Activated CD8-positive, alpha-beta memory T cell treated with anti-CD3 and anti-CD28 coated beads, Interleukin-2, amount 50 U/mL, for 24 hours (primary cell): ENCODE results near the gene LRRC8C.

Source experiments
- DNase-seq: peaks from one replicate; pipeline ENCODE4 v3.0.0-alpha.2; 2020; ENCODE audit errors: extremely low read depth

The LRRC8C gene

GRCh38 chr1:89671775-89672488 is 39.0 kb downstream of the LRRC8C start:
- no peak for DNase-seq

GRCh38 chr1:89672489-89673183 is 39.7 kb downstream of the LRRC8C start:
- no peak for DNase-seq

DNA sequence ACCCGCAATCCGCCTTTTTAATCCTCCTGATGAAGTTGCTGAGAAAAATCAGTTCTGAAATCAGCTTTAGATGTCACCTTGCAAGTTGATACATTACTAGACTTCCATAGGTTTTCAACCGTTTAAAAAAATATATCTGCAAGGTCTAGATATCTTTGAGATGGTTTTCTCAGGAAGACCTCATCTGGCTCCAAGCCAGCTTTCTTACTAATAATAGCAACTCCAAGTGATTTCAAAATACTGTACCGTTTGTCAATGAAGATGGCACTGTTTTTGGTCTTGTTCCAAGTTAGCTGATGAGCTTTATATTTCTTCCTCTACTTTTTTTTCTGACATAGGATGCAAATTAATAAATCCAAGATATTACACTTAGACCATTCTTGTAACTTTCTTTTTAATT is 40.3 kb downstream of the LRRC8C start:
- DNase-seq, result no peak

GRCh38 chr1:89675677-89676076 is 42.8 kb downstream of the LRRC8C start:
- DNase-seq, result no peak

DNA sequence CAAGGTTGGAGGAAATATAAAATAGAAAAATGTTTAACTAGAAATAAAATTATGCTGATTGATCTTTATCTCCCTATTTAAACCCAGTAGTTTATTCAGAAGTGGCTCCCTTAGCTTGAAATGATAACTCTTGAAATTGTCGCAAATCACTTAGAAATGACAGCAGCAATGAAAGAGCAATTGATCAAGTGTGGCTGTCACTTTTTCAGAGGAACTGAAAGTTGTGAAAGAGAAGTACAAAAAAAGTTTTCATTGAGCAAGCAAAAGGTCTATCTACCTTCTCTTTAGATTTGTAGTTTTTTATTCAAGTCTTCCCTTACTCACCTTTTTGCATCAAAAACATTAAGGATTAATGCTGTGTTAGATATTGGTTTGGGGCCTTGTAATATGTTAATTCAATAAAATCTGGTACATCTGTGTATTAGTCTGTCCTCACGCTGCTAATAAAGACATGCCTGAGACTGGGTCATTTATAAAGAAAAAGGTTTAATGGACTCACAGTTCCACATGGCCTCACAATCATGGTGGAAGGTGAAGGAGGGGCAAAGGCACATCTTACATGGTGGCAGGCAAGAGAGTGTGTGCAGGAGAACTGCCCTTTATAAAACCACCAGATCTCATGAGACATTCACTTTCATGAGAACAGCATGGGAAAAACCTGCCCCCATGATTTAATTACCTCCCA is 48.3 kb downstream of the LRRC8C start:
- no peak for DNase-seq

DNA sequence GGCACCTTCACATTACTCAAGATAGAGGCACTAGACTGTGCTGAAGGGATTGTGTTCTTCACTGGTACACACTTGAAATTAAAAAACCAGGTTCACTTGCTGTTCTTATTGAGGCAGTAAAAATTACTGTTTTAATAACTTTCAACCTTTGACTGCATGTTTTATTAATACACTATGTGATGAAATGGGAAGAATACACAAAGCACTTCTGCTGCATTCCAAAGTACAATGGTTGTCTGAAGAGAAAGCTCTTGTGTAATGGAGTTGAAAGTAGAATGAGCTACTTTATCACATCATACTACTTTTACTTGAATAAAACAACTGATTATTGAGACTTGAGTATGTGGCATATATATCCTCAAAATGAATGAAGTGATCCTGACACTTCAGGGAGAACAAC is 49.7 kb downstream of the LRRC8C start:
- DNase-seq, result no peak

DNA sequence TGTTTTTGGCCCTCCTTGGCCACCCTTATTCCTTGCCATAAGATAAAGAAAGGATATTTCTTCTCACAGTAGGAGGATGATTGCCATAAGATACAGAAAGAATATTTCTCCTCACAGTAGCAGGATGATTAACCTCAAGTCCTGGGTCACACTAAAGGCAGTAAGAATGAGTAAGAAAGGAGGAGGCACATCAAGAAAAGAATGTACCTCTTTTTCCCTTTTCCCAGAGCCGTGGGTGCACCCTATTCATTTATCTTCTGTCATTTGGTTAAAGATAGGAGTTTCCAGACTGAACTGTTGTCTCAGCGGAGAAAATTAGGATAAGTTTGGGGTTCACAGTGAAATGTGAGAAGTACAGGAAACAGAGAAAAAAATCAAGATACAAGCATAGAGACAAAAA is 52.5 kb downstream of the LRRC8C start:
- no peak for DNase-seq

GRCh38 chr1:89686520-89686919 is 53.6 kb downstream of the LRRC8C start:
- no peak for DNase-seq

DNA sequence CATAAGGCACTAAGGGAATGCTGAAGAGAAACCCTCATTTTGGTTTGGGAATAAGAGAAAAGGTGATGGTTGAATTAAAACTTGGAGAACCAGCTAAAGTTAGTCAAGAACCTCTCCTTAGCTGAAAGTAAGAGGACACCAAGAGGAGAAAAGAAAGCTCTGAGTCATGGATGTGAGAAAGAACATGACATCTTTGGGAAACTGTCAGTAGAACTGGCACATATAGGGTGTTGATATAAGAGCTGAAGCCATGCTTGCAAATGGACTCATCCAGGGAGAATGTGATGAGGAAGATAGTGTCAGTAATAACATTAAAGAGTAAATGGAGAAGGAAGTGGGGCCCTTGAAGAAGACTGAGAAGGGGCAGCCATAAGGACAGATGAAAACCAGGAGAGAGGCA is 54.3 kb downstream of the LRRC8C start:
- no peak for DNase-seq

GRCh38 chr1:89688607-89689006 is 55.7 kb downstream of the LRRC8C start:
- DNase-seq, result no peak

DNA sequence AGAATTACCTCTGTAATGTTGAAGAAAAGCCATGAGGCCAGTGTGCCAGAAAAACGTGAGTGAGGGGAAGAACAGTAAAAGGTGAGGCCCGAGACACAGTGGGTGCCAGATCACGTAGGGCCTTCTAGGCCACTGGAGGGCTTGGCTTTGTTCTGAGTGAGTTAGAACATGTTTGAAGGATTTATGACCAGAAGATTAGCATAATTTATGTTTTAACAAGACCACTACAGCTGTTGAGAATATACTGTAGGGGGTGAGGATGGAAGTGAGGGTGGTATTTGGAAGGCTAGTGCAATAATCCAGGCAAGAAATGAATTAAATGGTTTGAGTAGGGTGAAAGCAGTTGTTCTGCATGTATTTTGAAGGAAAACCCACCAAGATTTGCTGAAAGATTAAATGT is 56.3 kb downstream of the LRRC8C start:
- DNase-seq, result no peak

DNA sequence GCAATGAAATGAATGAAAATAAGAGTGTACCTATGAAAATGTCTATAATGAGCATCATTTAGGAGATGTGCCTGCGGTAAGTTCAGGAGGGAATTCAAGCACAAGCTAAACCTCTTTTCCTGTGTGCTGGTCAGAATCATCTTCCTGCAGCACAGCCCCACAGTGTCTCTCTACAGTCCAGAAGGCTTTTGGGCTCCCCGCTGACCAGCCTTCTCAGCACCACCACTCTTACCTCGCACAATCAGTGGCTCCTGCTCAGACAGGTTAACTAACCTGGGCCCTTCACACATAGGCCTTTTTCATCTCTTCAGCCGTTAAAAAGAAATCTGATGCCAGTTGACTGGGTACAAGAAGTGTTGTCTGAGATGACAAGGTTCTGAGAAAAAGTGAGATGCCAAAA is 57.7 kb downstream of the LRRC8C start:
- no peak for DNase-seq

DNA sequence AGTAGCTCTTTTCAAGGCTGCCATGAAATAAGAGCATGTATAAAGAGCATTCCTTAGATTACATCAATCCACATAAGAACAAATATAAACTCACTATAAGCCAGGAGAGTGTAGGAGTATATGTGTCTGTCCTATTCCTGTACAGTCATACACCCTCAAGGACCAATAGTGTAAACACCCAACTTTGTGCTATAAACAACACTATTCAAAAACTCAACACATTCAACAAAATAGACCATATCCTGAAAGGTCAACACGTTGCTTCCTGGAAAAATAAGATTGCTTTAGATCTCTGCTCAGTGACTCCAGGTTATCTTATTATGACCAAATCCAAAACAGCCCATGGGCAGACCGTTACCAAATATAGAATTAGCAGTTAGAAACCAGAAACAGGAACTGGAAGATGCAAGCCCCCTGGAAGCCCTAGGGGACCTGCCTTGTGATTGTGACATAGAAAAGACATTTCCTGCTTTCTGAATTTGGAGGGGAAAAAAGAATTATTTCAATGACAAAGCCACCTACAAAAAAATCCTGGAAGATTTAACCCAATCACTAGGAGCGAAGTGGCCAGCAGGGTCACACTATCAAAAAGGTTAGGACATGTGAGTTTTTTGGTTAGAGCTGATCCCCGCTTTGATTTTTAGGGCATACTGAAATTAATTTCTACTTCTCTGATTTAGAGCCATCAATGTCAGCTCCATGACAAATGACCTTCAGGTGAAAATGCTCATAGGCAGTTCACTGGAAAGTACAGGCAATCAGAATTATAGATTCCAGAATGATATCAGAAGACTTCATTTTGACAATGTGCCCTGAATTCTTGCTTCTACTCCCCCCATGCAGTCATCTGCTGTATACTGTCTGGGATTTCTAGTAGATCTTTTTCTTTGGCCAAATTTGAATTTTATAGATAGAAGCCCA is 59.9 kb downstream of the LRRC8C start:
- DNase-seq, result no peak

- no peak for DNase-seq
Observed at GRCh38 chr1:89695847-89696246, 62.9 kb downstream of the LRRC8C start.

GRCh38 chr1:89697383-89697782 is 64.5 kb downstream of the LRRC8C start:
- DNase-seq, result no peak

DNA sequence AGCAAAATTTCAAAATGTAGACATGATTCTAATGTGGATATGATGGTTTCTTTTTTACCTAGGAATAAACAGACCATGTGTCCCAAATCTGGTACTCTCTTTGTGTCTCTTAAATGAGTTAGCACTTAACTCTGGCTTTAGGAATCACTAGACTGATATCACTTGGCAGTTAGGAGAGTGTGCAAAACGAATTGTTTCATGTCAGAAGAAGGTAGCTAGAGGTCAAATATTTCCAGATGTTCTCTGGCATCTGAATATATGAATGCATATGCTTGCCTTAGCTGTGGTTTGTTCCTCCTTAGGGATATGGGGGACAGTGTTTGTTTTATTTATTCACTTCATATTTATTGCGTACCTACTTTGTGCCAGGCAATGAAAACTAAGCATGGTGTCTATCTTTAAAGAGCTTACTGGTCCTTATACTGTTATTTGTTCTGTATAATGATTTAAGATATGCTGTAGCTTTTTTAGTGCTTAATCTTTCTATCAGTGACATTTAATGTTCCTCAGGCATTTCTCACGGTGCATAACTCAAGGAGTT is 65.2 kb downstream of the LRRC8C start:
- no peak for DNase-seq

DNA sequence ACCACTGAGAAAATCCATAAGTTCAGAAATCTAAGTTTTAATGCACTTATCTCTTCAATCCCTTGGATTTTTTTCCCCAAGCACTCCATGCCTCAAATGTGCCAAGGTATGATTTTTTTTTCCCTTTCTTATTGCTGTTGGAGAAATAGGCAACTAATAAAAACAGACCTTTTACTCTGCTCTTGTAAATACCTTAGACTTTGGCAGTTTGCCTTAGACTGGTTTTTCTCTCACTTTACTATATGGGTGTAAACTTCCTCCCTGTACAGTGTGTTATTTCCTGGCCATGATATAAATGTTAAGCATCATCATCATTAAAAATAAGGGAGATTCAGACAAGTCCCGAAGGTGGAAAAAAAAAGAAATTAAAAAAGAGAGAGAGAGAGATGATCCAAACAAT is 65.7 kb downstream of the LRRC8C start:
- DNase-seq, result no peak

DNA sequence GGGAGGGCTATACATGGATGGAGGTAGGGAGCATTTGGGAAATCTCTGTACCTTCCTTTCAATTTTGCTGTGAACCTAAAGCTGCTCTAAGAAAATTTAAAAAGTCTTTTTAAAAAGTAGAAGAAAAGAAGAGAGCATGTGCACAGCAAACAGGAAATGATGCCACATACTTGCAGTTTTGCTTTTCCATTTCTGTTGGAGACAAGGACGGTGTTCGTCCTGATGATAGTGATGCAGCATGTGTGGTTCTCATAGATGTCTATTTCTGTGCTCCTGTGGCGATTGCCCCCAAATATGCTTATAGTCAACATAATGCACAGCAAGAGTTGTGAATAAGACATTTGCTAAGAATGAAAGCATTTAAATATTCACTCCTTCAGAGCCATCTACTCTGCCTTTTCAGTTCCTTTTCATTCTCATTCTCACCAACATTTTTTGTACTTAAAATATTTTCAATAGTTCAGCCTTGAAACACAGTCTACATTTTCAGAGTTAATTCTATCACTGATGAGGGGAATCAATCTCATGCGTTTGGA is 66.6 kb downstream of the LRRC8C start:
- DNase-seq, result no peak

- DNase-seq, result peak; percentile 21
Observed at GRCh38 chr1:89701746-89702241, 68.9 kb downstream of the LRRC8C start.

GRCh38 chr1:89702520-89703045 is 69.7 kb downstream of the LRRC8C start:
- no peak for DNase-seq

GRCh38 chr1:89703469-89703868 is 70.5 kb downstream of the LRRC8C start:
- DNase-seq, result no peak
